ENCODE data around the gene TMEM186.

- no peak for TF ChIP-seq ZNF274 (IDR thresholded peaks at IDR 0.05; ENCODE audit: low read depth, low read length)
- no peak for TF ChIP-seq YY1 (IDR thresholded peaks at IDR 0.05; ENCODE audit: insufficient read depth, insufficient read length)
Measured at GRCh38 chr16:8774208-8774607, 23.2 kb downstream of the TMEM186 start.

All from NT2/D1 (cell line).